SK-N-SH (cell line): Measurements from ENCODE around the gene ANKAR.

ENCODE experiments used
- CTCF ChIP-seq: fragments of 200-600 bp; sonication (generic); IDR thresholded peaks from 2 replicates; pipeline ENCODE4 v1.6.1; 2017; ENCODE audit warnings: antibody characterized with exemption, mild to moderate bottlenecking, moderate library complexity
- EP300 ChIP-seq, 2 experiments: IDR thresholded peaks; 2 replicates each; pipeline versions ENCODE4 v1.4.0 to v1.6.1; 2012; ENCODE audit warnings: borderline replicate concordance in 1 of 2, low read depth in 1 of 2, low read length in 1 of 2
- GABPA ChIP-seq: IDR thresholded peaks from 2 replicates; pipeline ENCODE4 v1.4.0; 2012; ENCODE audit warnings: low read depth, mild to moderate bottlenecking
- POLR2AphosphoS5 ChIP-seq: IDR thresholded peaks from 2 replicates; pipeline ENCODE4 v1.6.1; 2012; ENCODE audit warnings: low read depth, low read length
- REST ChIP-seq: IDR thresholded peaks from 2 replicates; pipeline ENCODE4 v1.6.1; 2012; ENCODE audit warnings: mild to moderate bottlenecking, low read depth, low read length, moderate library complexity
- SMC3 ChIP-seq: IDR thresholded peaks from 2 replicates; pipeline ENCODE4 v1.6.1; 2012; ENCODE audit warnings: low read depth, low read length, improper control_type of control experiment
- TCF12 ChIP-seq: IDR thresholded peaks from 2 replicates; pipeline ENCODE4 v1.4.0; 2012
- YY1 ChIP-seq: IDR thresholded peaks from 2 replicates; pipeline ENCODE4 v1.4.0; 2012; ENCODE audit warnings: low read depth, mild to moderate bottlenecking
- ZBTB33 ChIP-seq: IDR thresholded peaks from 2 replicates; pipeline ENCODE4 v1.4.0; 2012; ENCODE audit warnings: low read depth, borderline replicate concordance

GRCh38 chr2:189625636-189626035 lies 48.8 kb upstream of the ANKAR start:
- no peak for TF ChIP-seq CTCF
- TF ChIP-seq YY1, result no peak
- no peak for TF ChIP-seq GABPA
- no peak for TF ChIP-seq POLR2AphosphoS5
- no peak for TF ChIP-seq SMC3
- TF ChIP-seq TCF12, result no peak
- no peak for TF ChIP-seq EP300 (IDR thresholded peaks at IDR 0.05; ENCODE audit: borderline replicate concordance in 1 of 2, low read depth in 1 of 2, low read length in 1 of 2)
- TF ChIP-seq ZBTB33, result no peak
- no peak for TF ChIP-seq REST
